GM19023 (cell line): ENCODE data around the gene CTSG.
A peak's percentile ranks its signal among the peaks of the same experiment; 100 is the strongest.
"Not testable (repeated sequence)": the region's sequence is repeated elsewhere in the genome, so short reads cannot be mapped to it uniquely, and the experiment has no call there.

Source experiments
- ATAC-seq: cut with Tn5 transposase; IDR thresholded peaks from one replicate; pipeline ENCODE4 v1.9.1; 2021; ENCODE audit warnings: mild to moderate bottlenecking, moderate library complexity; ENCODE audit not compliant: unreplicated experiment

CTSG gene

GRCh38 chr14:24576182-24576581 lies at the start of gene CTSG:
CTSG (minus strand) TSS chr14:24576250; CDS start chr14:24576223, 27 bp downstream.
- no peak for ATAC-seq

GRCh38 chr14:24613747-24614146 lies 37.7 kb upstream of the CTSG start:
- no peak for ATAC-seq

- ATAC-seq: no peak
Observed at GRCh38 chr14:24613241-24613640, 37.2 kb upstream of the CTSG start.

- no peak for ATAC-seq
Observed at GRCh38 chr14:24612196-24612595, 36.1 kb upstream of the CTSG start.

GRCh38 chr14:24609655-24610344 lies 33.8 kb upstream of the CTSG start, which contains the start of gene GZMH:
GZMH (minus strand) TSS chr14:24609685; CDS start chr14:24609613, 72 bp downstream.
- no peak for ATAC-seq

- ATAC-seq: no peak
Observed at GRCh38 chr14:24607635-24608514, 31.8 kb upstream of the CTSG start.

GRCh38 chr14:24607081-24607480 lies 31.0 kb upstream of the CTSG start:
- no peak for ATAC-seq

GRCh38 chr14:24606297-24606696 lies 30.2 kb upstream of the CTSG start:
- ATAC-seq: no peak

- ATAC-seq: peak; percentile 78
Observed at GRCh38 chr14:24605435-24606190, 29.6 kb upstream of the CTSG start.

GRCh38 chr14:24597403-24597802 lies 21.4 kb upstream of the CTSG start:
- no peak for ATAC-seq

- ATAC-seq: no peak
Observed at GRCh38 chr14:24595073-24595808, 19.2 kb upstream of the CTSG start.

- ATAC-seq: not testable (repeated sequence)
Observed at GRCh38 chr14:24591004-24591403, 15.0 kb upstream of the CTSG start.

- not testable (repeated sequence) for ATAC-seq
Observed at GRCh38 chr14:24584402-24584801, 8.4 kb upstream of the CTSG start.

- ATAC-seq: no peak
Observed at GRCh38 chr14:24578558-24578957, 2.5 kb upstream of the CTSG start.

GRCh38 chr14:24576771-24577170 lies 721 bp upstream of the CTSG start:
- no peak for ATAC-seq

- no peak for ATAC-seq
Observed at GRCh38 chr14:24574206-24574774, 1.8 kb downstream of the CTSG start.

GRCh38 chr14:24566318-24566717 lies 9.7 kb downstream of the CTSG start:
- no peak for ATAC-seq

- ATAC-seq: no peak
Observed at GRCh38 chr14:24565766-24566165, 10.3 kb downstream of the CTSG start.

- ATAC-seq: no peak
Observed at GRCh38 chr14:24563505-24563904, 12.5 kb downstream of the CTSG start.

GRCh38 chr14:24556756-24557155 lies 19.3 kb downstream of the CTSG start:
- no peak for ATAC-seq
